Adrenal gland (tissue), 5 donors: ENCODE data around the gene MROH2B.

Experiments
- CTCF ChIP-seq, 6 experiments: fragments of 450-650 bp in 4 of 6; fragments of 200-600 bp in 2 of 6; sonication (generic) in 1 of 6; IDR thresholded peaks; 1 replicate in 5 of 6; 2 replicates in 1 of 6; pipeline versions ENCODE4 v1.5.1 to v1.8.0; 2016 to 2021; ENCODE audit warnings: antibody characterized with exemption in 6 of 6, mild to moderate bottlenecking in 2 of 6, moderate library complexity in 1 of 6
- POLR2A ChIP-seq, 2 donors: fragments of 450-650 bp; IDR thresholded peaks; one replicate each; pipeline ENCODE4 v1.6.1; 2017; ENCODE audit warnings: antibody characterized with exemption in 2 of 2, mild to moderate bottlenecking in 2 of 2, moderate library complexity in 1 of 2
- donor health status: DM: no; HTN: no; CAD: no.

- no peak for TF ChIP-seq CTCF (IDR thresholded peaks at IDR 0.05)
- TF ChIP-seq POLR2A (IDR thresholded peaks at IDR 0.05) = no peak
Measured at GRCh38 chr5:41065691-41066335, 5.3 kb downstream of the MROH2B start.
